GM12878 (cell line): ENCODE measurements around the gene TGFB1. TPM values are rescaled to one million over a fixed set of nuclear protein-coding genes. Genes with fewer than 3 reads are reported as not detected.

Experiments
- ATAC-seq: fragments of 200-7000 bp; cut with Tn5 transposase; 3 replicates; pipeline ENCODE4 v1.9.1; 2020; ENCODE audit warnings: mild to moderate bottlenecking, moderate library complexity
- BruUV-seq: library from RNA; stranded (reverse); fragments of 400-500 nt; replicated peaks from 2 replicates; lab custom pipeline; 2021; lab: Mats Ljungman, UMichigan
- CTCF ChIA-PET: fragments of 300-600 bp; sonication (Branson Sonifier 250); formaldehyde crosslinking; extraction: SDS; loops from one replicate; lab custom pipeline; 2021; ENCODE audit warnings: inconsistent platforms; lab: Yijun Ruan, JAX
- POLR2A ChIA-PET: fragments of 350-600 bp; formaldehyde crosslinking; extraction: SDS; loops from one replicate; lab custom pipeline; 2021; ENCODE audit warnings: inconsistent platforms; lab: Charles Lee
- RAD21 ChIA-PET: fragments of 300-600 bp; sonication (Branson Sonifier 250); formaldehyde crosslinking; loops from one replicate; lab custom pipeline; 2023; ENCODE audit warnings: antibody characterized with exemption; ENCODE audit not compliant: unreplicated experiment; lab: Charles Lee
- SMC1A ChIA-PET: fragments of 300-600 bp; sonication (Branson Sonifier 250); formaldehyde crosslinking; loops from one replicate; lab custom pipeline; 2023; ENCODE audit not compliant: unreplicated experiment, uncharacterized antibody; lab: Charles Lee
- DNase-seq: peaks from one replicate; pipeline ENCODE4 v3.0.0-alpha.2; 2011; ENCODE audit warnings: low read depth, low spot score
- FAIRE-seq: peaks from 3 replicates; lab custom pipeline; 2011; peaks lifted over from hg19 to GRCh38; lab: Jason Lieb, UNC
- H2AFZ ChIP-seq: 2 replicates; pipeline ENCODE4 v1.6.0; 2011; ENCODE audit warnings: low read depth, low read length, control low read depth; ENCODE audit not compliant: control insufficient read depth
- H3K27ac ChIP-seq: 2 replicates; pipeline ENCODE4 v1.5.1; 2011; ENCODE audit warnings: control low read depth; ENCODE audit not compliant: control insufficient read depth, insufficient read depth
- H3K27me3 ChIP-seq, 2 experiments: replicated peaks in 1 of 2; 2 replicates each; pipeline versions ENCODE4 v1.6.0 to v1.6.1; 2011; ENCODE audit warnings: low read length in 1 of 2; ENCODE audit not compliant: control insufficient read depth in 2 of 2, insufficient read depth in 2 of 2
- H3K36me3 ChIP-seq, 2 experiments: 2 replicates each; pipeline ENCODE4 v1.5.1; 2011; ENCODE audit warnings: low read length in 1 of 2; ENCODE audit not compliant: control insufficient read depth in 2 of 2, insufficient read depth in 2 of 2
- H3K4me1 ChIP-seq: 2 replicates; pipeline ENCODE4 v1.6.1; 2011; ENCODE audit warnings: mild to moderate bottlenecking, low read length, moderate library complexity, mixed read lengths; ENCODE audit not compliant: control insufficient read depth, insufficient read depth
- H3K4me2 ChIP-seq: 2 replicates; pipeline ENCODE4 v1.6.0; 2011; ENCODE audit warnings: control low read depth; ENCODE audit not compliant: control insufficient read depth, insufficient read depth
- H3K4me3 ChIP-seq: fragments of 200-600 bp; sonication (generic); 2 replicates; pipeline ENCODE4 v1.5.1; 2016
- H3K79me2 ChIP-seq: 2 replicates; pipeline ENCODE4 v1.6.0; 2011; ENCODE audit warnings: low read length; ENCODE audit not compliant: control insufficient read depth, insufficient read depth
- H3K9ac ChIP-seq: 2 replicates; pipeline ENCODE4 v1.8.0; 2011; ENCODE audit warnings: low read length, control low read depth, mixed read lengths; ENCODE audit not compliant: control insufficient read depth, insufficient read depth
- H3K9me3 ChIP-seq: replicated peaks from 3 replicates; pipeline ENCODE4 v1.5.1; 2011; ENCODE audit warnings: mild to moderate bottlenecking, low read length; ENCODE audit not compliant: control insufficient read depth, insufficient read depth
- H4K20me1 ChIP-seq: 2 replicates; pipeline ENCODE4 v1.6.0; 2011; ENCODE audit not compliant: control insufficient read depth, insufficient read depth
- FOS ChIP-seq: IDR thresholded peaks from 3 replicates; pipeline ENCODE4 v1.6.1; 2011; ENCODE audit warnings: borderline replicate concordance; ENCODE audit not compliant: insufficient read length; ENCODE audit errors: extremely low read depth
- GABPA ChIP-seq: IDR thresholded peaks from 2 replicates; pipeline ENCODE4 v1.6.1; 2014; ENCODE audit warnings: antibody characterized with exemption, low read depth, mild to moderate bottlenecking, inconsistent platforms
- HDAC6 ChIP-seq: fragments of 200-600 bp; sonication (generic); IDR thresholded peaks from one replicate; pipeline ENCODE4 v1.8.0; 2017; ENCODE audit warnings: antibody characterized with exemption; ENCODE audit not compliant: unreplicated experiment
- IRF4 ChIP-seq: IDR thresholded peaks from 2 replicates; pipeline ENCODE4 v1.6.1; 2011; ENCODE audit warnings: low read depth, low read length
- MYC ChIP-seq: IDR thresholded peaks from 2 replicates; pipeline ENCODE4 v1.6.1; 2011; ENCODE audit warnings: mild to moderate bottlenecking, low read length, moderate library complexity, inconsistent platforms; ENCODE audit not compliant: insufficient read depth, insufficient replicate concordance, insufficient read length, severe bottlenecking
- NR2F1 ChIP-seq: fragments of 450-650 bp; conservative IDR thresholded peaks from 2 replicates; pipeline ENCODE4 v1.6.1; 2017; ENCODE audit warnings: mild to moderate bottlenecking
- NRF1 ChIP-seq: conservative IDR thresholded peaks from 2 replicates; pipeline ENCODE4 v1.6.1; 2011; ENCODE audit warnings: mild to moderate bottlenecking, low read depth, low read length, improper control_type of control experiment
- POLR2A ChIP-seq: IDR thresholded peaks from 2 replicates; pipeline ENCODE4 v1.6.1; 2011; ENCODE audit warnings: low read depth, mild to moderate bottlenecking, low read length
- RELB ChIP-seq: fragments of 450-650 bp; IDR thresholded peaks from 2 replicates; pipeline ENCODE4 v1.6.1; 2017; ENCODE audit warnings: low read depth, mild to moderate bottlenecking, moderate library complexity
- SIN3A ChIP-seq: IDR thresholded peaks from 2 replicates; pipeline ENCODE4 v1.6.1; 2012; ENCODE audit warnings: low read depth, low read length, improper control_type of control experiment
- WGBS: methylation state at CpG from one replicate; pipeline ENCODE4 v1.1.6; 2016; ENCODE audit warnings: low lambda C conversion rate; ENCODE audit not compliant: insufficient replicate concordance, insufficient coverage; ENCODE audit errors: missing lambda C conversion rate; 5-methylcytosine and 5-hydroxymethylcytosine counted together
- in situ Hi-C: fragments of 300-500 bp; cut with MboI; formaldehyde crosslinking; loops from 9 replicates; pipeline ENCODE4 v1.14.3; 2018; ENCODE audit warnings: mixed read lengths
- intact Hi-C: fragments of 100-400 bp; cut with micrococcal nuclease; formaldehyde crosslinking; loops from one replicate; pipeline ENCODE4 v1.14.2; 2022; ENCODE audit not compliant: unreplicated experiment
- polyA plus RNA-seq, 11 experiments: library from polyadenylated mRNA; depleted of rRNA in 4 of 11; unstranded in 6 of 11; stranded (reverse) in 5 of 11; fragments of >200 nt; fragmentation: Nextera tagmentation in 4 of 11; fragmentation: Illumina TruSeq in 1 of 11; extraction: Ambion mirVana in 4 of 11; extraction: Trizol in 1 of 11; gene quantifications; 1 replicate in 1 of 11; 2 replicates in 10 of 11; pipeline versions ENCODE4 v1.2.1 to v1.2.3, GENCODE V29; 2011 to 2016; ENCODE audit warnings: inconsistent platforms in 2 of 11, missing spikeins in 2 of 11, low read depth in 1 of 11
- total RNA-seq, 4 experiments: library from RNA; depleted of rRNA in 3 of 4; stranded (reverse); fragments of >200 nt in 3 of 4; fragmentation: Illumina TruSeq in 1 of 4; extraction: Trizol in 1 of 4; gene quantifications; 2 replicates each; pipeline versions ENCODE4 v1.2.1 to v1.2.3, GENCODE V29; 2013 to 2021
- TF ChIP-seq, protein P1 (sequence below), 3 experiments: IDR thresholded peaks in 2 of 3; conservative IDR thresholded peaks in 1 of 3; 2 replicates each; pipeline ENCODE4 v1.5.1; 2011; ENCODE audit warnings: low read depth in 3 of 3, low read length in 3 of 3, mild to moderate bottlenecking in 3 of 3, control low read depth in 2 of 3, moderate library complexity in 2 of 3, inconsistent platforms in 1 of 3, mixed read lengths in 1 of 3; ENCODE audit not compliant: control insufficient read depth in 2 of 3, insufficient read depth in 1 of 3; ENCODE audit errors: extremely low read depth in 1 of 3

The TGFB1 gene
- total and polyA plus RNA-seq, 10 of the 15 experiments (the other 5 are each of a cell fraction or from before 2014, with no cell fraction given): 0.23 to 120 (median 10.9) TPM

GRCh38 chr19:41332000-41332399, 21.7 kb downstream of the TGFB1 start:
- RAD21 ChIA-PET: no interaction called here
- SMC1A ChIA-PET: no interaction called here
- DNase-seq (no peak), FAIRE-seq (no peak), ATAC-seq (no peak)
- H3K27me3 ChIP-seq: no peaks in the 10 kb centered on the region
- no peak overlapping the region for H3K4me3 ChIP-seq
- in situ Hi-C loops (no loop called here), intact Hi-C loops (no loop called here)
- peaks cover 9% of the 10 kb centered on the region for H3K79me2 ChIP-seq
- no peaks in the 10 kb centered on the region for H3K9me3 ChIP-seq
- H3K9ac ChIP-seq: no peak overlapping the region
- H2AFZ ChIP-seq: no peak overlapping the region
- no peaks in the 10 kb centered on the region for H4K20me1 ChIP-seq
- no peak overlapping the region for H3K4me2 ChIP-seq
- peaks cover 34% of the 10 kb centered on the region for H3K4me1 ChIP-seq
- H3K27ac ChIP-seq: no peak overlapping the region
- no TSS peak for BruUV-seq
- 97% methylated on average over 16 of the region's 16 CpGs for WGBS
- CTCF ChIA-PET: interaction anchor here (0.6 kb wide), 2 partner anchors 582 to 651 kb away, joined by 3 read pairs; no protein-coding TSS in a partner anchor
- TF ChIP-seq POLR2A: peak; percentile 15; the same call in 1 of the 2 replicates
- no peak for TF ChIP-seq GABPA
- H3K36me3 ChIP-seq: peaks cover 16 to 20% of the 10 kb centered on the region in 2 experiments
- POLR2A ChIA-PET: no interaction called here

DNA sequence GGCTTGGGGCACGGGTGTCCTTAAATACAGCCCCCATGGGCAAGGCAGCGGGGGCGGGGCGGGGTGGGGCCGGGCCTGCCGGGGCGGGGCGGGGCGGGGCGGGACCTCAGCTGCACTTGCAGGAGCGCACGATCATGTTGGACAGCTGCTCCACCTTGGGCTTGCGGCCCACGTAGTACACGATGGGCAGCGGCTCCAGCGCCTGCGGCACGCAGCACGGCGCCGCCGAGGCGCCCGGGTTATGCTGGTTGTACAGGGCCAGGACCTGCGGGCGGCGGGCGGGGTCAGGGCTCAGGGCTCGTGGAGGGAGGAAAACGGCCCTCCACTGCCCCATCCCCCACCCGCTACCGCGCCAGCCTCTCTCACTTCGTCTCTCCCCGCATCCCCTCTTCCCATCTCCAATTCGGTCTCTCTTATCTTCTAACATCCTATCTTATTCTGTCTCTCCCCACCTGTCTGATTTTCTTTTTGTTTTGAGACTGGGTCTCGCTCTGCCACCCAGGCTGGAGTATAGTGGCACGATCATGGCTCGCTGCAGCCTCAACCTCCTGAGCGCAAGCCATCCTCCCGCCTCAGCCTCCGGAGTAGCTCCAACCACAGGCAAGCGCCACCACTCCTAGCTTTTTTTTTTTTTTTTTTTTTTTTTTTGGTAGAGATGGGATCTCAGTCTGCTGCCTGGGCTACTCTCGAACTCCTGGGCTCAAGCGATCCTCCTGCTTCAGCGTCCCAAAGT, 22.6 kb downstream of the TGFB1 start:
- no TSS peak for BruUV-seq
- ATAC-seq: no peak
- H3K36me3 ChIP-seq: peaks cover 16 to 19% of the 10 kb centered on the region in 2 experiments
- intact Hi-C loops: no loop called here
- no peak overlapping the region for H3K4me2 ChIP-seq
- H3K4me3 ChIP-seq: no peak overlapping the region
- TF ChIP-seq, protein P1, sequence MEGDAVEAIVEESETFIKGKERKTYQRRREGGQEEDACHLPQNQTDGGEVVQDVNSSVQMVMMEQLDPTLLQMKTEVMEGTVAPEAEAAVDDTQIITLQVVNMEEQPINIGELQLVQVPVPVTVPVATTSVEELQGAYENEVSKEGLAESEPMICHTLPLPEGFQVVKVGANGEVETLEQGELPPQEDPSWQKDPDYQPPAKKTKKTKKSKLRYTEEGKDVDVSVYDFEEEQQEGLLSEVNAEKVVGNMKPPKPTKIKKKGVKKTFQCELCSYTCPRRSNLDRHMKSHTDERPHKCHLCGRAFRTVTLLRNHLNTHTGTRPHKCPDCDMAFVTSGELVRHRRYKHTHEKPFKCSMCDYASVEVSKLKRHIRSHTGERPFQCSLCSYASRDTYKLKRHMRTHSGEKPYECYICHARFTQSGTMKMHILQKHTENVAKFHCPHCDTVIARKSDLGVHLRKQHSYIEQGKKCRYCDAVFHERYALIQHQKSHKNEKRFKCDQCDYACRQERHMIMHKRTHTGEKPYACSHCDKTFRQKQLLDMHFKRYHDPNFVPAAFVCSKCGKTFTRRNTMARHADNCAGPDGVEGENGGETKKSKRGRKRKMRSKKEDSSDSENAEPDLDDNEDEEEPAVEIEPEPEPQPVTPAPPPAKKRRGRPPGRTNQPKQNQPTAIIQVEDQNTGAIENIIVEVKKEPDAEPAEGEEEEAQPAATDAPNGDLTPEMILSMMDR (IDR thresholded peaks at IDR 0.05 in 2 of 3, conservative IDR thresholded peaks at IDR 0.05 in 1 of 3; ENCODE audit: control insufficient read depth in 2 of 3, extremely low read depth in 1 of 3, insufficient read depth in 1 of 3, low read depth in 3 of 3, low read length in 3 of 3): no peak
- TF ChIP-seq HDAC6 (no peak), FOS (no peak), RELB (no peak), NRF1 (no peak), IRF4 (no peak), MYC (no peak), NR2F1 (no peak), SIN3A (no peak)
- CTCF ChIA-PET: no interaction called here
- POLR2A ChIA-PET: interaction anchor here (0.6 kb wide), 2 partner anchors 72 to 955 kb away, joined by 4 read pairs; no protein-coding TSS in a partner anchor
- H3K27me3 ChIP-seq: no peaks in the 10 kb centered on the region
- FAIRE-seq: no peak
- H3K4me1 ChIP-seq: peaks cover 43% of the 10 kb centered on the region
- H3K79me2 ChIP-seq: peaks cover 11% of the 10 kb centered on the region
- 90% methylated on average over 47 of the region's 47 CpGs for WGBS
- no peak overlapping the region for H3K27ac ChIP-seq
- in situ Hi-C loops: no loop called here
- H3K9me3 ChIP-seq: no peaks in the 10 kb centered on the region
- H3K9ac ChIP-seq: no peak overlapping the region
- RAD21 ChIA-PET: no interaction called here
- H2AFZ ChIP-seq: no peak overlapping the region
- SMC1A ChIA-PET: no interaction called here
- H4K20me1 ChIP-seq: no peaks in the 10 kb centered on the region
- DNase-seq: no peak
